ENCODE results near the gene ARMCX4.
"Not testable (repeated sequence)": the region's sequence is repeated elsewhere in the genome, so short reads cannot be mapped to it uniquely, and the experiment has no call there.

ARMCX4 gene
- long read RNA-seq, donor 1, transcript ARMCX4-209 (2 exons, 346 nt): major isoform, 9 of 9 reads
- long read RNA-seq, donor 1, partial matches to known transcripts: 0 of 9 reads
- long read RNA-seq, donor 1, other reads (novel, unspliced or antisense): 0 of 9 reads
- long read RNA-seq, donor 2, partial matches to known transcripts: 0 of 1 reads
- long read RNA-seq, donor 2, other reads (novel, unspliced or antisense): 0 of 1 reads
- long read RNA-seq, donor 3, partial matches to known transcripts: 0 of 3 reads
- long read RNA-seq, donor 3, other reads (novel, unspliced or antisense): 0 of 3 reads
- long read RNA-seq, donor 4, partial matches to known transcripts: 0 of 3 reads
- long read RNA-seq, donor 4, other reads (novel, unspliced or antisense): 0 of 3 reads
- long read RNA-seq, donor 5, transcript ARMCX4-209 (2 exons, 346 nt): major isoform, 6 of 6 reads
- long read RNA-seq, donor 5, partial matches to known transcripts: 0 of 6 reads
- long read RNA-seq, donor 5, other reads (novel, unspliced or antisense): 0 of 6 reads
- long read RNA-seq, donor 6, partial matches to known transcripts: 0 of 3 reads
- long read RNA-seq, donor 6, other reads (novel, unspliced or antisense): 0 of 3 reads
- long read RNA-seq, donor 7, transcript ARMCX4-209 (2 exons, 346 nt): major isoform, 6 of 6 reads
- long read RNA-seq, donor 7, partial matches to known transcripts: 0 of 6 reads
- long read RNA-seq, donor 7, other reads (novel, unspliced or antisense): 0 of 6 reads
- long read RNA-seq, donor 8, partial matches to known transcripts: 0 of 9 reads
- long read RNA-seq, donor 8, other reads (novel, unspliced or antisense): 6 of 9 reads

- DNase-seq: peak; percentile 63
Observed at GRCh38 chrX:101485212-101485949, at the start of gene ARMCX4. Gene ARMCX4 (plus strand): TSS chrX:101485456. CDS start chrX:101488590, 3,134 bp downstream.

GRCh38 chrX:101442085-101442484 lies 43.2 kb upstream of the ARMCX4 start:
- no peak for DNase-seq

DNA sequence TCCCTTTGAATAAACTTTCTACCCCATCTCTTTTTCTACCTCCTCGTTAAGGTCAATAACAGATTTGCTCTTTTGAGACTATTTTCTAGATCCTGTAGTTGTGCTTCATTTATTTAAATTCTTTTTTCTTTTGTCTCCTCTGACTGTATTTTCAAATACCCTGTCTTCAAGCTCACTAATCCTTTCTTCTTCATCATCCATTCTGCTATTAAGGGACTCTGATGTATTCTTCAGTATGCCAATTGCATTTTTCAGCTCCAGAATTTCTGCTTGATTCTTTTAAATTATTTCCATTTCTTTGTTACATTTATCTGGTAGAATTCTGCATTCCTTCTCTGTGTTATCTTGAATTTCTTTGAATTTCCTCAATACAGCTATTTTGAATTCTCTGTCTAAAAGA lies 36.0 kb upstream of the ARMCX4 start:
- DNase-seq: no peak

DNA sequence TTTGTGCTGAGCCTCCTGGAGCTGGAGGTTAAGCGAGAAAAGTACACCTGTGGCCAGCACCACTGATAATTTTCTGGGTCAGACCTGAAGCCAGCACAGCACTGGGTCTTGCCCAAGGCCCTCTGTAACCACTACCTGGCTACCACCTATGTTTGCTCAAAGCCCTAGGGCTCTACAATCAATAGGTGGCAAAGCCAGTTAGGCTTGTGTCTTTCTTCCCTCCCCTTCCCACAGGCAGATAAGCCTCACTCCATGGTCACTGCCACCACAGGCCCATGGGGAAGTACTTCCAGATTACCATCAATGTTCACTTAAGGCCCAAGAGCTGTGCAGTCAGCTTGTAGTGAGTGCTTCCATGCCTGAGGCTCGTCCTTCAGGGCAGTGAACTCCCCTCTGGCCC lies 35.2 kb upstream of the ARMCX4 start:
- no peak for DNase-seq

DNA sequence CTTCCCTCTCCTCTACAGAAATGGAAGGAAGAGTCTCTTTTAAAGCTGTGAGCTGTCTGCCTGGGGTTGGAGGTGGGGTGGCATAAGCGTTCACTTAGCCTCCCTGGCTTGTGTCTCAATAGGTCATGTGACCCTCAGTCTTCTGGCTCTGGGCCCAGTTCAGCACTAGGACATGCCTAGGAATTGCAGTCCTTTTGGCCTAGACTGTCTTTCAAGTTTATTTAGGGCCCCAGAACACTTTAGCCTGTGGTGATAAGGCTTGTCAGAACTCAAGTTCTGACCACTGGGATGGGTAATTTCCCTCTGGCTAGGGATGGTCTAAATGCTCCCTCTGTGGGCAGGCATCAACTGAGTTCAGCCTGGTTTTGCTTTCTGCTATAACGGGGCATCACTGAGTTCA lies 34.3 kb upstream of the ARMCX4 start:
- no peak for DNase-seq

GRCh38 chrX:101452056-101452455 lies 33.2 kb upstream of the ARMCX4 start:
- no peak for DNase-seq

- no peak for DNase-seq
Observed at GRCh38 chrX:101460669-101461068, 24.6 kb upstream of the ARMCX4 start.

- no peak for DNase-seq
Observed at GRCh38 chrX:101462892-101463291, 22.4 kb upstream of the ARMCX4 start.

- no peak for DNase-seq
Observed at GRCh38 chrX:101478366-101478765, 6.9 kb upstream of the ARMCX4 start.

DNA sequence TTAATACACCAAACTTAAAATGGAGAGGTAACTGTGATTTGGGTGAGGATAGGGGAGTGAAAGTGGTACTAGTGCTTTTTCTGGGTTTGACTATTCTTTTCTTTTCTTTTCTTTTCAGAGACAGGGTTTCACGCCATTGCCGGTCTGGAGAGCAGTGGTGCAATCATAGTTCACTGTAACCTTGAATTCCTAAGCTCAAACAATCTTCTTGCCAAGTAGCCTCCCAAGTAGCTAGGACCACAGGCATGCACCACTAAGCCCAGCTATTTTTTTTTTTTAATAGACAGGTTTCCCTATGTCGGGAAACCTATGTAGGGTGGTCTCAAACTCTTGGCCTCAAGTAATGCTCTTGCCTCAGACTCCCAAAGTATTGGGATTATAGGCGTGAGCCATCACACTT lies 3.0 kb upstream of the ARMCX4 start:
- DNase-seq: no peak

DNA sequence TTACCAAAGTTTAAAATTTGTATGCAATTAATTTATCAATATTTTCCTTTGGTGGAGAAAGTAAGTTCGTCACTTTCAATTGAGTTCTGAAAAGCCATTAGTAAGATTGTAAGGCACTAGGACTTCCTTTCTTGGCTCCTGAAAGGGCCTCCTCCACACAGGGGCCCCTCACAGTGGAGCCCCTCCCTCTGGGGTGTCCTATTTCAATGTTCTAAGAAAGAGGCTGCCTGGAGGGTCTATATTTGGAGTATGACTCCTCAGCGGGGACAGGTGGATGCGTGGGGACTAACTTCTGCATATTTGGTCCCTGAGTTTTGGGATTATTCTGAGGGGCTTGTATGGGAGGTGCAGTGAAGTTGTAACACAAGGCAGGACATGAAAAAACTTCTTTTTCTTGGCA lies 1.6 kb upstream of the ARMCX4 start:
- no peak for DNase-seq

GRCh38 chrX:101484135-101484534 lies 1.1 kb upstream of the ARMCX4 start:
- DNase-seq: no peak

- DNase-seq: no peak
Observed at GRCh38 chrX:101488796-101489195, 3.5 kb downstream of the ARMCX4 start.

DNA sequence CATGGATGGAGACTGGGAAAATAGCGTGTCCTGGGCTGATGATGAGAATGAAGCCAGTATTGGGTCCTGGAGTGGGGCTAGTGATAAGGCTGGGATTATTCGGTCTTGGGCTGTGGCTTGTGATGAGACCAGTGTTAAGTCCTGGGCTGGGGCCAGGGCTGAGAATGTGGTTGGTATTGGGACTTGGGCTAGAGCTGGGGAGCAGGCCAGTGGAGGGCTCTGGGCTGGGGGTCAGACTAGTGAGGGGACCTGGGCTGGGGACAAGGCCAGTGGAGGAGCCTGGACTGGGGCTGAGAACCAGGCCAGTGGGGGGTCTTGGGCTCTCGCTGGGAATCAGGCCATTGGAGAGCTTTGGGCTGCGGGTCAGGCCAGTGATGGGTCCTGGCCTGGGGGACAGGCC lies 6.7 kb downstream of the ARMCX4 start:
- no peak for DNase-seq

DNA sequence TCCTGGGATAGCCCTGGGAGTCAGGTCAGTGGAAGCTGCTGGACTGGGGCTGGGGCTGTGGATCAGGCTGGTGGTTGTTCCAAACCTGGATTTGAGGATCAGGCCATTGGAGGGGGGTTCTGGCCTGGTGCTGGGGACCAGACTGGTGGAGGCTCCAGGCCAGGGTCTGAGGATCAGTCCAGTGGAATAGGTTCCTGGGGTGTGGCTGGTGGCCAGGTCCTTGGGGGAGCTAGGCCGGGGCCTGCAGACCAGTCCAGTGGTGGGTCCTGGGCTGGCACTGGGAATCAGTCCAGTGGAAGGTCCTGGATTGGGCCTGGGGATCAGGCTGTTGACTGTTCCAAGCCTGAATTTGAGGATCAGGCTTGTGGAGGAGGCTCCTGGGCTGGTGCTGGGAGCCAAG lies 8.0 kb downstream of the ARMCX4 start:
- no peak for DNase-seq

DNA sequence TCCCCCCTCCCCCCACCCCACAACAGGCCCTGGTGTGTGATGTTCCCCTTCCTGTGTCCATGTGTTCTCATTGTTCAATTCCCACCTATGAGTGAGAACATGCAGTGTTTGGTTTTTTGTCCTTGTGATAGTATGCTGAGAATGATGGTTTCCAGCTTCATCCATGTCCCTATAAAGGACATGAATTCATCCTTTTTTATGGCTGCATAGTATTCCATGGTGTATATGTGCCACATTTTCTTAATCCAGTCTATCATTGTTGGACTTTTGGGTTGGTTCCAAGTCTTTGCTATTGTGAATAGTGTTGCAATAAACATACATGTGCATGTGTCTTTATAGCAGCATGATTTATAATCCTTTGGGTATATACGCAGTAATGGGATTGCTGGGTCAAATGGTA lies 17.7 kb downstream of the ARMCX4 start:
- DNase-seq: not testable (repeated sequence)

GRCh38 chrX:101507372-101507771 lies 22.1 kb downstream of the ARMCX4 start:
- DNase-seq: no peak

DNA sequence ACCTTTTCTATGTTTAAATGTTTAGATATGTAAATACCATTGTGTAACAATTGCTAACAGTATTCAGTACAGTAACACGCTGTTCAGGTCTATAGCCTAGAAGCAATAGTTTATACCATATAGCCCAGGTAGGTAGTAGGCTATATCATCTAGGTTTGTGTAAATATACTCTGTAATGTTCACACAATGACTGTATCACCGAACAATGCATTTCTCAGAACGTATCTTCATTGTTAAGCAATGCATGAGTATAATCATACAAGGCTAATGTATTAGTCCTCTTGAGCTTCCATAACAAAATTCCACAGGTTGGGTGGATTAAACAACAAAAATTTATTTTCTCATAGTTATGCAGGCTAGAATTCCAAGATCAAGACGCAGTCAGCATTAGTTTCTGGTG lies 22.7 kb downstream of the ARMCX4 start:
- DNase-seq: no peak

DNA sequence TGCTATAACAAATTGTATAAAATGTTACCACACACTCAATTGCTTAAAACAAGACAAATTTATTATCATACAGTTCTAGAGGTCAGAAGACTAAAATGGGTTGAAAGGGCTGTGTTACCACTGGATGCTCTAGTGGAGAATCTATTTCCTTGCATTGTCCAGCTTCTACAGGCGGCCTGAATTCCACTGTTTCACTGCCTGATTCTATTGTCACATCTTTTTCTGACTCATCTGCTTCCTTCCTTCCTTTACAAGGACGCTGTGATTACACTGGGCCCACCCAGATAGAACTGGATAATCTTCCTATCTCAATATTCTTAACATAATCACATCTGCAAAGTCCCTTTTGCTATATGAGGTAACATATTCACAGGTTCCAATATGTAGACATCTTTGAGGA lies 45.7 kb downstream of the ARMCX4 start:
- no peak for DNase-seq

All from right kidney (tissue), 9 donors.